HCT116 (cell line): ENCODE results near the gene ARHGAP9. TPM values are rescaled to one million over a fixed set of nuclear protein-coding genes. Genes with fewer than 3 reads are reported as not detected.

Source experiments
- ATAC-seq: fragments of 200-7000 bp; cut with Tn5 transposase; 2 replicates; pipeline ENCODE4 v1.9.1; 2020; ENCODE audit warnings: mild to moderate bottlenecking, moderate library complexity
- BruUV-seq: library from RNA; stranded (reverse); fragments of 400-500 nt; replicated peaks from 2 replicates; lab custom pipeline; 2021; lab: Mats Ljungman, UMichigan
- CTCF ChIA-PET: fragments of 300-600 bp; sonication (Branson Sonifier 250); formaldehyde crosslinking; loops from one replicate; lab custom pipeline; 2021; ENCODE audit warnings: antibody characterized with exemption; lab: Charles Lee
- POLR2A ChIA-PET: fragments of 300-600, 350-600 bp; sonication (Branson Sonifier 250); formaldehyde crosslinking; loops from one replicate; lab custom pipeline; 2021; ENCODE audit warnings: antibody characterized with exemption; lab: Charles Lee
- RAD21 ChIA-PET, 2 experiments: fragments of 300-600 bp; sonication (Branson Sonifier 250); formaldehyde crosslinking; loops; one replicate each; lab custom pipeline; 2023; ENCODE audit warnings: low total read pairs in 2 of 2; ENCODE audit not compliant: uncharacterized antibody in 2 of 2, unreplicated experiment in 2 of 2, low non-redundant PET in 1 of 2; lab: Charles Lee
- DNase-seq: peaks from one replicate; pipeline ENCODE4 v3.0.0-alpha.2; 2010; ENCODE audit warnings: low read depth, low spot score
- H2AFZ ChIP-seq: fragments of 200-600 bp; shearing (Covaris generic), sonication (generic); 2 replicates; pipeline ENCODE4 v1.6.1; 2017; ENCODE audit warnings: low read depth, mixed run types, mixed read lengths, antibody characterized with exemption, low read length; ENCODE audit not compliant: poor library complexity, severe bottlenecking
- H3K27ac ChIP-seq: 2 replicates; pipeline ENCODE4 v1.5.1; 2012; ENCODE audit warnings: low read depth, low read length
- H3K27me3 ChIP-seq: fragments of 200-600 bp; sonication (generic); 2 replicates; pipeline ENCODE4 v1.6.1; 2016; ENCODE audit warnings: mixed run types, low read length, mixed read lengths; ENCODE audit not compliant: insufficient read depth
- H3K36me3 ChIP-seq, 2 experiments: fragments of 200-500 bp in 1 of 2; fragments of 200-600 bp in 1 of 2; sonication (Bioruptor generic) in 1 of 2; sonication (generic) in 1 of 2; 2 replicates each; pipeline versions ENCODE4 v1.5.1 to v1.6.1; 2014 to 2016; ENCODE audit warnings: low read length in 2 of 2, inconsistent platforms in 1 of 2, mixed read lengths in 1 of 2, mixed run types in 1 of 2; ENCODE audit not compliant: insufficient read depth in 2 of 2, control insufficient read depth in 1 of 2
- H3K4me1 ChIP-seq, 2 experiments: fragments of 200-600 bp in 1 of 2; sonication (generic) in 1 of 2; 2 replicates each; pipeline versions ENCODE4 v1.5.1 to v1.6.1; 2012 to 2017; ENCODE audit warnings: low read length in 2 of 2, inconsistent platforms in 1 of 2, mild to moderate bottlenecking in 1 of 2, mixed read lengths in 1 of 2, mixed run types in 1 of 2, moderate library complexity in 1 of 2; ENCODE audit not compliant: insufficient read depth in 2 of 2, control insufficient read depth in 1 of 2
- H3K4me2 ChIP-seq: fragments of 200-600 bp; sonication (generic); 2 replicates; pipeline ENCODE4 v1.6.1; 2017; ENCODE audit warnings: mixed run types, low read length, mixed read lengths
- H3K4me3 ChIP-seq, 2 experiments: fragments of 200-600 bp in 1 of 2; sonication (generic) in 1 of 2; replicated peaks in 1 of 2; 2 replicates each; pipeline ENCODE4 v1.5.1; 2011 to 2016; ENCODE audit warnings: low read length in 2 of 2, control low read depth in 1 of 2, low read depth in 1 of 2, mild to moderate bottlenecking in 1 of 2, mixed read lengths in 1 of 2, mixed run types in 1 of 2
- H3K79me2 ChIP-seq: fragments of 200-600 bp; sonication (generic); 2 replicates; pipeline ENCODE4 v1.6.1; 2017; ENCODE audit warnings: mild to moderate bottlenecking, mixed run types, low read length, moderate library complexity, mixed read lengths; ENCODE audit not compliant: insufficient read depth
- H3K9ac ChIP-seq: fragments of 200-600 bp; sonication (generic); 2 replicates; pipeline ENCODE4 v1.6.1; 2016; ENCODE audit warnings: low read length, mixed read lengths
- H3K9me2 ChIP-seq: fragments of 200-600 bp; sonication (generic), shearing (Covaris generic); 2 replicates; pipeline ENCODE4 v1.6.1; 2017; ENCODE audit warnings: mixed run types, mild to moderate bottlenecking, moderate library complexity; ENCODE audit not compliant: insufficient read depth
- H3K9me3 ChIP-seq, 2 experiments: fragments of 200-500 bp in 1 of 2; fragments of 200-600 bp in 1 of 2; sonication (Bioruptor generic) in 1 of 2; sonication (generic) in 1 of 2; 2 replicates each; pipeline ENCODE4 v1.6.1; 2014 to 2017; ENCODE audit warnings: low read length in 2 of 2, mixed read lengths in 2 of 2, inconsistent platforms in 1 of 2, low read depth in 1 of 2, mild to moderate bottlenecking in 1 of 2, mixed run types in 1 of 2, moderate library complexity in 1 of 2; ENCODE audit not compliant: control insufficient read depth in 1 of 2, insufficient read depth in 1 of 2
- H4K20me1 ChIP-seq: fragments of 200-600 bp; sonication (generic), shearing (Covaris generic); 2 replicates; pipeline ENCODE4 v1.6.1; 2017; ENCODE audit warnings: mixed run types, mild to moderate bottlenecking, moderate library complexity; ENCODE audit not compliant: insufficient read depth
- EGR1 ChIP-seq: IDR thresholded peaks from 2 replicates; pipeline ENCODE4 v1.6.1; 2012; ENCODE audit warnings: low read depth
- EZH2 ChIP-seq: fragments of 200-600 bp; sonication (generic); IDR thresholded peaks from 2 replicates; pipeline ENCODE4 v1.6.1; 2017; ENCODE audit warnings: antibody characterized with exemption, mixed run types
- FOSL1 ChIP-seq: IDR thresholded peaks from 2 replicates; pipeline ENCODE4 v1.6.1; 2012; ENCODE audit warnings: low read depth
- JUND ChIP-seq: IDR thresholded peaks from 2 replicates; pipeline ENCODE4 v1.6.1; 2012
- TCF7L2 ChIP-seq: IDR thresholded peaks from 2 replicates; pipeline ENCODE4 v1.7.0; 2011; ENCODE audit warnings: borderline replicate concordance, inconsistent platforms; ENCODE audit not compliant: insufficient read depth, insufficient read length; ENCODE audit errors: extremely low read depth
- intact Hi-C: fragments of 100-400 bp; cut with micrococcal nuclease; formaldehyde crosslinking; loops from 2 replicates; pipeline ENCODE4 v1.10.0; 2022
- total RNA-seq: library from RNA; stranded (reverse); gene quantifications from one replicate; pipeline ENCODE4 v1.2.1, GENCODE V29; 2021; ENCODE audit not compliant: unreplicated experiment
- TF ChIP-seq, protein P1 (sequence below), 3 experiments: fragments of 200-600 bp in 1 of 3; sonication (generic) in 1 of 3; IDR thresholded peaks in 2 of 3; conservative IDR thresholded peaks in 1 of 3; 2 replicates each; pipeline ENCODE4 v1.5.1; 2012 to 2017; ENCODE audit warnings: low read depth in 2 of 3, low read length in 2 of 3, antibody characterized with exemption in 1 of 3, borderline replicate concordance in 1 of 3, control low read depth in 1 of 3, mild to moderate bottlenecking in 1 of 3, mixed read lengths in 1 of 3, mixed run types in 1 of 3, moderate library complexity in 1 of 3; ENCODE audit not compliant: insufficient read depth in 1 of 3
- TF ChIP-seq, protein P2 (sequence below): IDR thresholded peaks from 2 replicates; pipeline ENCODE4 v1.6.1; 2012

ARHGAP9 gene
- total RNA-seq, 1 experiment from 2014 or later: 0.84 TPM

DNA sequence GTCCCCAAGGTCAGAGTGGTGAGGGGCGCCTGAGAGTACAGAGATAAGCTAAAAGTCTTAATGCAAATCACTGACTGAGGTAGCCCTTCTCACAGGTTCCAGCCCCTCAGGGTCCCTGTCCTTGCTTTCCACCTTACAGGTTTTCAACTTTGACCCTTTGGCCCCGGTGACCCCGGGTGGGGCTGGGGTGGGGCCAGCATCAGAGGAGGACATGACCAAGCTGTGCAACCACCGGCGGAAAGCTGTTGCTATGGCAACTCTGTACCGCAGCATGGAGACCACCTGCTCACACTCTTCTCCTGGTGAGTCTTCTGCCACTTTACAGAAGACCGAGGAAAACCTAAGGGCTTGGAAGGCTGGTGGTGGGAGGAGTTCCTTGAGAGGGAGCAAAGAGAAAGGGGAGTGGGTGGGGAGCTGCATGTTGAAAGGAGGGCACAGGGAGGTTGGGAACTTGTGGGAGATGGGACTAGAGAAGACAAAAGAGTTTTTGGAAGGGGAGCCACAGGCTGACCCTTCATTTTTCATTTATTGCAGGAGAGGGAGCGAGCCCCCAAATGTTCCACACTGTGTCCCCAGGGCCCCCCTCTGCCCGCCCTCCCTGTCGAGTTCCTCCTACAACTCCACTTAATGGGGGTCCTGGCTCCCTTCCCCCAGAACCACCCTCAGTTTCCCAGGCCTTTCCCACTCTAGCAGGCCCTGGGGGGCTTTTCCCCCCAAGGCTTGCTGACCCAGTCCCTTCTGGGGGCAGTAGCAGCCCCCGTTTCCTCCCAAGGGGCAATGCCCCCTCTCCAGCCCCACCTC is 45.3 kb upstream of the ARHGAP9 start:
- Histone ChIP-seq H2AFZ (no peak overlapping the region), H3K27ac (no peak overlapping the region), H3K4me3 (no peak overlapping the region), H3K9me2 (no peaks in the 10 kb centered on the region), H3K9me3 (no peaks in the 10 kb centered on the region), H3K4me2 (no peak overlapping the region), H3K9ac (no peak overlapping the region), H3K79me2 (peaks cover 28% of the 10 kb centered on the region)
- intact Hi-C loops: no loop called here
- no TSS peak for BruUV-seq
- CTCF ChIA-PET: no interaction called here
- no peak for TF ChIP-seq JUND
- TF ChIP-seq, protein P1, sequence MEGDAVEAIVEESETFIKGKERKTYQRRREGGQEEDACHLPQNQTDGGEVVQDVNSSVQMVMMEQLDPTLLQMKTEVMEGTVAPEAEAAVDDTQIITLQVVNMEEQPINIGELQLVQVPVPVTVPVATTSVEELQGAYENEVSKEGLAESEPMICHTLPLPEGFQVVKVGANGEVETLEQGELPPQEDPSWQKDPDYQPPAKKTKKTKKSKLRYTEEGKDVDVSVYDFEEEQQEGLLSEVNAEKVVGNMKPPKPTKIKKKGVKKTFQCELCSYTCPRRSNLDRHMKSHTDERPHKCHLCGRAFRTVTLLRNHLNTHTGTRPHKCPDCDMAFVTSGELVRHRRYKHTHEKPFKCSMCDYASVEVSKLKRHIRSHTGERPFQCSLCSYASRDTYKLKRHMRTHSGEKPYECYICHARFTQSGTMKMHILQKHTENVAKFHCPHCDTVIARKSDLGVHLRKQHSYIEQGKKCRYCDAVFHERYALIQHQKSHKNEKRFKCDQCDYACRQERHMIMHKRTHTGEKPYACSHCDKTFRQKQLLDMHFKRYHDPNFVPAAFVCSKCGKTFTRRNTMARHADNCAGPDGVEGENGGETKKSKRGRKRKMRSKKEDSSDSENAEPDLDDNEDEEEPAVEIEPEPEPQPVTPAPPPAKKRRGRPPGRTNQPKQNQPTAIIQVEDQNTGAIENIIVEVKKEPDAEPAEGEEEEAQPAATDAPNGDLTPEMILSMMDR (IDR thresholded peaks at IDR 0.05 in 2 of 3, conservative IDR thresholded peaks at IDR 0.05 in 1 of 3; ENCODE audit: borderline replicate concordance in 1 of 3, insufficient read depth in 1 of 3, low read depth in 2 of 3, low read length in 2 of 3): no peak
- TF ChIP-seq EZH2: no peak
- TF ChIP-seq, protein P2, sequence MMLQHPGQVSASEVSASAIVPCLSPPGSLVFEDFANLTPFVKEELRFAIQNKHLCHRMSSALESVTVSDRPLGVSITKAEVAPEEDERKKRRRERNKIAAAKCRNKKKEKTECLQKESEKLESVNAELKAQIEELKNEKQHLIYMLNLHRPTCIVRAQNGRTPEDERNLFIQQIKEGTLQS: no peak
- TF ChIP-seq TCF7L2: no peak
- TF ChIP-seq EGR1: no peak
- TF ChIP-seq FOSL1: no peak
- TF ChIP-seq, all 23 proteins: peak for 0
- ChIA-PET POLR2A (no interaction called here), RAD21 (no interaction called here)
- DNase-seq (no peak), ATAC-seq (no peak)
- peaks cover 18 to 27% of the 10 kb centered on the region in 2 experiments for H3K36me3 ChIP-seq
- no peaks in the 10 kb centered on the region for H4K20me1 ChIP-seq
- peaks cover 20 to 36% of the 10 kb centered on the region in 2 experiments for H3K4me1 ChIP-seq
- no peaks in the 10 kb centered on the region for H3K27me3 ChIP-seq
